Lower leg skin (tissue), 4 donors: ENCODE data around the gene TOPAZ1. TPM values are rescaled to one million over a fixed set of nuclear protein-coding genes. Genes with fewer than 3 reads are reported as not detected.

Source experiments
- DNase-seq, 2 donors: peaks; one replicate each; pipeline ENCODE4 v3.0.0-alpha.2; 2019; ENCODE audit warnings: low spot score in 2 of 2
- H3K4me3 ChIP-seq: fragments of 200-600 bp; sonication (generic); 2 replicates; pipeline ENCODE4 v1.5.1; 2017; ENCODE audit warnings: mild to moderate bottlenecking, low read depth; ENCODE audit not compliant: poor library complexity, severe bottlenecking
- CTCF ChIP-seq, 3 donors: fragments of 450-650 bp; IDR thresholded peaks; one replicate each; pipeline ENCODE4 v1.5.1; 2016; ENCODE audit warnings: antibody characterized with exemption in 3 of 3, mild to moderate bottlenecking in 3 of 3, moderate library complexity in 2 of 3
- POLR2A ChIP-seq, 2 donors: fragments of 450-650 bp; IDR thresholded peaks; one replicate each; pipeline ENCODE4 v1.6.1; 2016 to 2017; ENCODE audit warnings: antibody characterized with exemption in 2 of 2, mild to moderate bottlenecking in 1 of 2, moderate library complexity in 1 of 2
- WGBS, 2 donors: methylation state at CpG; one replicate each; pipeline ENCODE4 v1.1.5; 2018; 5-methylcytosine and 5-hydroxymethylcytosine counted together
- intact Hi-C: fragments of 100-400 bp; cut with DNase I; formaldehyde crosslinking; loops from one replicate; pipeline ENCODE4 v1.15.0; 2023; ENCODE audit warnings: low total_unique reads
- total RNA-seq, 4 donors: library from RNA; depleted of rRNA; stranded (reverse); fragments of >200 nt; gene quantifications; one replicate each; pipeline ENCODE4 v1.1.0, GENCODE V29; 2016

Gene TOPAZ1
- total RNA-seq, 4 donors from 2014 or later, result not detected

DNA sequence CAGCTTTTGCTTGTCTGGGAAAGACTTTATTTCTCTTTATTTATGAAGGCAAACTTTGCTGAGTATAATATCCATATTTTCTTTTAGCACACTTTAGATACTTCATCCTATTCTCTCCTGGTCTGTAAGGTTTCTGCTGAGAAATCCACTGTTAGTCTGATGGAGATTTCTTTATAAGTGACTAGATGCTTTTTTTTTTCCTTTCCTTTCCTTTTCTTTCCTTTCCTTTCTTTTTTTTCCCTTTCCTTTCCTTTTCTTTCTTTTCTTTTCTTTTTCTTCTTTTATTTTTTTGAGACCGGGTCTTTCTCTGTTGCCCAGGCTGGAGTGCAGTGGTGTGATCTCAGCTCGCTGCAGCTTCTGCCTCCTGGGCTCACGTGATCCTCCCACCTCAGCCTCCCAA is 38.4 kb downstream of the TOPAZ1 start:
- TF ChIP-seq POLR2A (IDR thresholded peaks at IDR 0.05) (no peak), CTCF (IDR thresholded peaks at IDR 0.05) (no peak)
- WGBS, 2 donors, result 92 to 93% methylated on average over 3 of the region's 3 CpGs
- no peak overlapping the region for H3K4me3 ChIP-seq
- DNase-seq, result no peak
- intact Hi-C loops, result no loop called here

DNA sequence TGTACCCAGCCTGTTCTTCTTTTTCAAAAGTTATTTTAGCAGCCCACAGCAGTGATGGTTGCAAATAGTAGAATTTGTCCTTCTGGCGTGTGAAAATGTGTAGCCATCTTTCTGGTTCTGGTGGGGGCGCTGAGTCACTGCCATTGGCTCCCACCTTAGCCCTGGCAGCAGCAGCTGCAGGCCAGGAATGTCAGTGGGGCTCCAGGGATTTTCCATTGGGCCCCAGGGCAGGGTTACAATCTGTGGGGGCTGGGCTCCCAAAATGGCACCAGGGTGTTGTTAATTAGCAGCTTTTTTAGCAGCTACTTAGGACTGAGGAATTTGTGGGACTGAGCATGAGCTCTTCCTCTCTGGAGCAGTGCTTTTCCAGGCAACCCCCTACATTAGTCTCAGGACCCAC is 38.9 kb downstream of the TOPAZ1 start:
- intact Hi-C loops, result no loop called here
- WGBS, 2 donors, result 71 to 80% methylated on average over 2 of the region's 2 CpGs
- DNase-seq, result no peak
- H3K4me3 ChIP-seq, result no peak overlapping the region
- TF ChIP-seq POLR2A (IDR thresholded peaks at IDR 0.05), result no peak
- TF ChIP-seq CTCF (IDR thresholded peaks at IDR 0.05), result no peak

DNA sequence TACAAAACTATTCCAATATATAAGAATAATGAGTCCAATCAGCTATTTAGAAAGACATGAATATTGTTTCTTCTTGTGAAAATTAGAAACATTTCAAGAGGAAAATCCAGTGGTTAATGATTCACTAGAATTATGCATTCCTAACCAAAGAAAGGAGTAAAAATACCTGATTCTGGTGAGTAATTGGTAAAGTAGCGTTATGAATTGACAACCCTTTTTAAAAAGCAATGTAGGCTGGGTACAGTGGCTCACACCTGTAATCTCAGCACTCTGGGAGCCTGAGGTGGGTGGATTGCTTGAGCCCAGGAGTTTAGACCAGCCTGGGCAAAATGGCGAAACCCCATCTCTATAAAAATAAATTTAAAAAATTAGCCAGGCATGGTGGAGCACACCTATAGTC is 43.3 kb downstream of the TOPAZ1 start:
- no peak overlapping the region for H3K4me3 ChIP-seq
- WGBS, 2 donors, result 89 to 91% methylated on average over 2 of the region's 2 CpGs
- DNase-seq, result no peak
- intact Hi-C loops, result no loop called here
- TF ChIP-seq POLR2A (IDR thresholded peaks at IDR 0.05), result no peak
- TF ChIP-seq CTCF (IDR thresholded peaks at IDR 0.05), result no peak

DNA sequence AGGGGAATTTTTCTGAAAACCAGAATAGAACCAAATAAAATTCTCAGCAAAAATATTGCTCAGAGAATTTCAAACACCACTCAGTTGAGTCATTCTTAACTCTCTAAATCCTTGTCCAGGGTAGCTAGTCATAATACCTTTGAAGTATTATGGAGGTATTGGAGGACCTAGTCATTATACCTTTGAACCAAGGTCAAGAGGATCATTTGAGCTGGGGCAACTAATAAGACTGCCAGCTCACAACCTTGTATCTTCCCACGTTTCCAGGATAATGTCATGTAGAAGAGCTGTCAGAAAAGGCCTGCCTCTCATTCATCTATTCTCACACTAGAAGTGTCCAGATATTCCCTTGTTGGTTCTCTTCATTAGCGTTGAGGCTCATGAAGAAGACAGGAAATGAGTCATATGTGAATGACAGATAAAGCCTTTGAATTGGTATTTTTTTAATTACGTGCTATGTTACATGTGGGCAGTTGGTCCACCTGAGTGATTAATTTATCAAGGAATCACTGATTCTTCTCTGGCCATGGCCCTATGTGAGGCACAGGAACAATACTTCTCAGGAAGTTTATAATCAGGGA is 48.3 kb downstream of the TOPAZ1 start:
- no peak overlapping the region for H3K4me3 ChIP-seq
- TF ChIP-seq CTCF (IDR thresholded peaks at IDR 0.05), result no peak
- no peak for TF ChIP-seq POLR2A (IDR thresholded peaks at IDR 0.05)
- DNase-seq, result no peak
- intact Hi-C loops, result no loop called here
- 63 to 69% methylated on average over 3 of the region's 3 CpGs for WGBS, 2 donors

GRCh38 chr3:44292276-44292675 is 50.6 kb downstream of the TOPAZ1 start:
- 57 to 77% methylated on average over 2 of the region's 2 CpGs for WGBS, 2 donors
- intact Hi-C loops, result no loop called here
- DNase-seq, result no peak
- TF ChIP-seq POLR2A (IDR thresholded peaks at IDR 0.05), result no peak
- TF ChIP-seq CTCF (IDR thresholded peaks at IDR 0.05), result no peak
- no peak overlapping the region for H3K4me3 ChIP-seq

DNA sequence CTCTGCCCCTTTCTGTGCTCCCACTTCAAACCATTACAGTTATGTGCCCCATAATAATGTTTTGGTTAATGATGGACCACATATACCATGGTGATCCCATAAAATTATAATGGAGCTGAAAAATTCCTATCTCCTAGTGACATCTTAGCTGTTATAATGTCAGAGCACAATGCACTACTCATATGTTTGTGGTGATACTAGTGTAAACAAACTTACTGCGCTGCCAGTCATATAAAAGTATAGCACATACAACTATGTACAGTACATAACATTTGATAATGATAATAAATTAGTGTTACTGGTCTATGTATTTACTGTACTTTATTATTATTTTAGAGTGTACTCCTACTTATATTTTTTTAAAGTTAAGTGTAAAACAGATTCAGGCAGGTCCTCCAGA is 51.3 kb downstream of the TOPAZ1 start:
- WGBS, 2 donors, result 85 to 96% methylated on average over 1 of the region's 1 CpG
- TF ChIP-seq POLR2A (IDR thresholded peaks at IDR 0.05), result no peak
- H3K4me3 ChIP-seq, result no peak overlapping the region
- no peak for DNase-seq
- intact Hi-C loops, result no loop called here
